GM10847 (cell line): ENCODE results near the gene CYFIP1.

Source experiments
- POLR2A ChIP-seq: IDR thresholded peaks from 2 replicates; pipeline ENCODE4 v1.6.1; 2011; ENCODE audit not compliant: insufficient read length; ENCODE audit errors: extremely low read depth

The CYFIP1 gene

DNA sequence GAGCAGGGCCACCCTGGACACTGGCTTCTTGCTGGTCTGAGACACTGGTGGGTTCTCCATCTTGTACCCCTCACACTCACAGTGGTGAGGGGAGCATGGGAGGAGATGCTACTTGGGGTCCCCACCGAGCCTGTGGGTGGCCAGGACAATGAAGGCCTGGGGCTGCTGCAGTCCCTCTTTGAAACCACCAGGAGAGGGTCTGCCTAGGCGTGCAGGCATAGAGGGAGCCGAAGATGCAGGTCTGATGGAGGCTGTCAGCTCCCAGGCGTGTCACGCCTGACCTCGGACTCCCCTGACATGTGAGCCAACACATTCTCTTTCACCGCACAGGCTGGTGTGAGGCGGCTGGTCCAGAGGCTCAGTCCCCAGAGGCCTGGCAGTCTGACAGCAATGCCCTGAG, 102.6 kb downstream of the CYFIP1 start:
- TF ChIP-seq POLR2A = no peak

DNA sequence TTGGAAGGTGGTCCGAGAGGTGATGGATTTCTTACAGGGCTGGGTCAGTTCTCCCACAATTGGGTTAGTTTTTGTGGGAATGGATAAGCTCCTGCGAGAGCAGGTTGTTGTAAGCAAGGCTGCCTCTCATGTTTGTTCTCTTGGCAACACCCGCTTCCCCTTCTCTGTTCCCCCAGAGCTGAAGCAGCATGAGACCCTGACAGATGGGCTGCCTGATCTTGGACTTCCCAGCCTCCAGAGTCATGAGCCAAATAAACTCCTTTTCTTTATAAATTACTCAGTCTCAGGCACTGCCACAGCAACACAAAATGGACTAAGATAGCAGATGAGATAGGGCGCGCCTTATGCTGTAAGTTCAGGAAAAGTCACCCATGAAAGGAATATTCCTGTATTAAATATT, 103.1 kb downstream of the CYFIP1 start:
- no peak for TF ChIP-seq POLR2A

DNA sequence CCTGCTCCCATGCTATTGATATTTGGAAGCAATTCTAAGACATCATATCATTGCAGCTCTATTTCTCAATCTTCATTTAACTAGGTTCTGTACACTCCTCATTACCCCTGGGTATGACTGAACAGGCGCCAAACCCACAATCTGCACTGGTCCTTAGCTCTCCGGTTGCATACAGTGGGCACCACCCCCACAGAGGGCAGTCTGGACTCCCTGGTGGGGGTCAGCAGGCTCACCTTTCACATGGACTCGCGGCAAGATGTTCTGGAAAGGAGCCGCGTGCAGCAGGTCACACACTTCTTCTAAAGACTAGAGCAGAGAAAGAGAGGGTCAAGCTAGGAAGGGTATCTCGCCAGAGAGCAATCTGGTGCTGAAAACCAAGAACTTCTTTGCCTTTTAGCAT, 105.2 kb downstream of the CYFIP1 start:
- no peak for TF ChIP-seq POLR2A

DNA sequence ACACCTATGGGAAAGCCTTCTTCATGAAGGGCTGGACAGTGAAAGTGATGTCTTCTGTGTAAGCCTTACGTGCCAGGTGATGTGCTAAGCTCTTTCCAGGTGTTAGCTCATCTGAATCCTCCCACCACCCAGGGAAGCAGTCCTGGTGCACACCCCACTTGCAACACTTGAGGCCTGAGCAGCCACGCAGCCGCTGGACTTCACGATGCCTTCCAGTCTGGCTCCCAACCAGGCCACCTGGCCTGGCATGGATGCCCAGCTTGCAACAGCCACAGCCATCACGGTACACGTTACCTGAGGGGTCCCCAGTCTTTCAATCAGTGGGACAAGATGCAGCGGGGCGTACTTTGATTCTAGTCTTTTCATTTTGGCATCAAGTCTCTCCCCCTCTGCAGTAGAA, 105.9 kb downstream of the CYFIP1 start:
- TF ChIP-seq POLR2A = no peak

DNA sequence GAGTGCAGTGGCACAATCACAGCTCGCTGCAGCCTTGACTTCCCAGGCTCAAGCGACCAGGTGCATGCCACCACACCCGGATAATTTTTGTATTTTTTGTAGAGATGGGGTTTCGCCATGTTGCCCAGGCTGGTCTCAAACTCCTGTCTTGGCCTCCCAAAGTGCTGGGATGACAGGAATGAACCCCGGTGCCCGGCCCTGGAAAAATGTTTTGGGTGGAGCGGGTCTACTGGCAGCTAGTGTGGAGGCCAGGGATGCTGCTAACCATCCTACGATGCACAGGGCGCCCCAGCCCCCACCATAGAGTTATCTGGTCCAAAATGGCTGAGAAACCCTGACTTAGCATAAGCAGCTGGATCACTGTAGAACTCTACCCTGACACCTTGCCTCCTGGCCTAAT, 106.3 kb downstream of the CYFIP1 start:
- no peak for TF ChIP-seq POLR2A

DNA sequence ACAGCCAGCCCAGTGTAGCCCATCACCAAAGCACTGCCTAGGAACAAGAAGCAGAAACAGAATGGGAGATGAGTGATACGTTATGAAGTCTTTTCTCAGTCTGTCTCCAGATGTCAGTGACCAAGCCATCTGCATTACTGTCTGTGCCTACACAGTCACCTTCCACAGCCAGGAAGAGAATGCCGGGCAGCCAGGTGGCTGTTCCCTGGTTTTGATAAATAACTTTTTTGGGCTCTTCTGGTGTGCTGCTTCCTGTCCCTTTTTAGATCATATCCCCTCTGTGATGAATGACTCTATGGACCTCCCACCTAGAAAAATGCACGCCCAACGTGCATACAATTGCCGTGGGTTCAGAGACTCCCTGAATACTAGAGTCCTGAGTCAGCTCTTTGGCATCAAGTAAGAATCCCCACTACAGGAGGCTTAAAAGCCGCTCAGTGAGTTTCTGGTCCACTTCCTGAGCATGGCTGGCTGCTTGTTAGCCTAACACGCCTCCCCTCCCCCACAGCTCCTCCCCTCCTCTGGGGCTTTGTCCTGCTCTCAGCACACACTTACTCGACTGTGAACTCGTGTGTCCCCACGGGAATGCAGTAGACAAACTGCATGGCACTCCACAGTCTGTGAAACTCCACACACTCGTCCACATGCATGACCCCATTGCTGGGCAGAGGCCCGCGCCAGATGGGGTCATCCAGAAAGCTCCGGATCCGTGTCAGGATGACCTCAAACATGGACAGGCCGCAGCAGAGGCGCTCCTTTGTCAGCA, 107.0 kb downstream of the CYFIP1 start:
- no peak for TF ChIP-seq POLR2A

DNA sequence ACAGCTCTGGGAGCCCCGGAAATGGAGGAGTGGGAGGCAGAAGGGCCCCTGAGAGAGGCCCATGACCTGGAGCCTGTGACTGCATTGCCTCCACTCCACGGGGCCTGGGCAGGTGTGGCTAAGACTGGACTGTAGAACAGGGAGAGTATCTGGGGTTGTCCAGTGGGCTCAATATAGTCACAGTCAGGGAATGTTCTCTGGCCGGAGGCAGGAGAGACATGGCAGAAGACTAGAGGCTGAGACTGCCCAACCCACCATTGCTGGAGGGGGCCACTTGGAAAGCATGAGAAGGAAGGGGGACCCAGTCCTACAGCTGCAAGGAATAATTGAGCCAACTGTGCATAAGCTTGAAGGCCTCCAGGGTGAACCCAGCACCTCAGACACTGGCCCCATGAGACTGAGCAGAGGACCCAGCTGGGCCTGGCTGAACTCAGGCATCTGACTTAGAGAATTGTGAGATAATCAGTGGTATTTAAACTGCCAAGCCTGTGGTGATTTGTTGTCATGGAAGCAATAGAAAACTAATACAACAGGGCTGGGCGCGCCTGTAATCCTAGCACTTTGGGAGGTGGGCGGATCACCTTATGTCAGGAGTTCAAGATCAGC, 108.6 kb downstream of the CYFIP1 start:
- no peak for TF ChIP-seq POLR2A

DNA sequence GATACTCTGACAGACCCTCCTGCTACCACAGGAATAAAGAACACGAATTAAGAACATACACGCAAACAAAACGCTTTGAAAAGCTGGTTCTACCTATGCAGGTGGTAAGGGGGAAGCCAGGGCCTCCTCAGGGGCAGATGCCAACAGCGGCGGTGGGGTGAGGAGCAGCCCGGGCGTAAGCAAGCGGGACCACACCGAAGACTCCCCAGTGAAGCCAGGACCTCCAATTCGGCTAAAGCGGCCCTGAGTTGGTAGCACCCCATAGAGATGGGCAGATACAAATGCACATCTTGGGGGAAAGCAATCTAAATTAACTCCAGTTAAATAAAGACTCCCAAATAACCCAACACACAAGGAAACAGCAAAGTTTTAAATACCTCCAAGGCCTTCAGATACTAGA, 109.3 kb downstream of the CYFIP1 start:
- no peak for TF ChIP-seq POLR2A

DNA sequence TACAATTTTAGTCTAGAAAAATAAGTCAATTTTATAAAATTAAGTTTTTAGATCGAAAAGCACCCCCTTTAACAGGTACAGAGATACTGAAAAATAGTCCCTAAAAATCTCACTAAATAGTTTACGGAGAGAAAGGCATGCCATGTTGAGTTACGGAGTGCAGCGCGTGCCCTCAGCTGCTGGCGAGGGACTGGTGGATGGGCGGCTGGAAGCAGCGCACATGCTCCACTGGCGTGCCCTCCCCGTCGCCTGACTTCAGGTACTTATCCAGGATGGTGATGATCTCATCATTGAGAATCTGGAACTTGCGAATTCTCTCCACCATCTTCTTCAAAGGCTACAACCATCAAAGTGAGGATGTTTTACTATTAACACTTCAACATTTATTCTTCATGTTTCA, 110.3 kb downstream of the CYFIP1 start:
- TF ChIP-seq POLR2A = no peak

DNA sequence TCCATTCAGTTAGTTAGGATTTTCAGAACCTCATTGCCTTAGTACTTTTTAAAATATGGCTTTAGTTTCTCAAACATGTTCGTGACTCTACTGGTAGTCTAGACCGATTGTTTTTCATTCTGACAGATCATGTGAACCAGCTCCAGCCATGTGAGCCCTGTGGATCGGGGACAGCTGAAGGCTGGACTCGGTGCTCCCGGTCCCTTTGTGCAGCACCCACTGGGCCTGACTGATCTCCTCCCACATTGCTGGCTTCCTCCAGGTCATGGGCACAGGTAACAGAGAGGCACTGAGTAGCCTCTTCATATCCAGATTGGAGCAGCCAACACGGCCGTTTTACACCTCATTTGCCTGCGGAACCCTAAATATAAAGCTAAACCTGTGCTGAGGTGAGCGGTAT, 111.2 kb downstream of the CYFIP1 start:
- TF ChIP-seq POLR2A = no peak

DNA sequence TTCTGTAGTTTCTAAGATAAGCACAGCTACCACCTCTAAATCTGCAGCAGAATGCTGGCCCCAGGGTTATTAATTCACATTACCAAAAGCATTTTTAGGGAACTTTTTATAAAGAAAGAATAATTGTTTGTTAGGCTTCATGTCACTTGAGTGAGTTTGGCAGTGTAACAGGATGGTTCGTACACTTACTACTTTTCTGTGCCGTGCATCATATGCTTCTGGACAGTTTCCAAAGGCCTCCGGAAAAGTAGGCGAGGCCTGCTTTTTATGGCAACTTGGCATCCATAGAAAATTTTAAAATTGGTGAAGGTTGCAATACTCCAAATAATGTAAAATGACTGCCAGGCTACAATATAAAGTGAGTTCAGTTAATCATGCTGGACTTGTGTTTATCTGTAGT, 111.7 kb downstream of the CYFIP1 start:
- TF ChIP-seq POLR2A = no peak

DNA sequence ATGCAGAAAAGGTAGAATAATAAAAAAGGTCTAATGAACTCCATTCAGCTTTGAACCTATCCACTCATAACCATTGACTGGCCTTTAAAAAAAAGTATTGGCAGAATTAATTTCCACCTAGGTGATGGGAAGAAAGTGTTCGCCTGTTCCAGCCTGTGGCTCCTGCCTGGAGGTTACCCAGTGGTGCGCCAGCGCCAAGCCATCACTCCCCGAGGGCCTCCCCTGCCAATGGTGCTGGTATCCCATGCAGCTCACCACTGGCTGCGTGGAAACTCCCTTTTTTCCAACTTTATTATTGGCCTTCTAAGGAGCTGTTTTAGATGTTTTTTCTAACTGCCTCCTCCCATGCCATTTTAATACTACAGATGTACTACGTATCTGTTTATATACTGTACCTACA, 112.3 kb downstream of the CYFIP1 start:
- no peak for TF ChIP-seq POLR2A

DNA sequence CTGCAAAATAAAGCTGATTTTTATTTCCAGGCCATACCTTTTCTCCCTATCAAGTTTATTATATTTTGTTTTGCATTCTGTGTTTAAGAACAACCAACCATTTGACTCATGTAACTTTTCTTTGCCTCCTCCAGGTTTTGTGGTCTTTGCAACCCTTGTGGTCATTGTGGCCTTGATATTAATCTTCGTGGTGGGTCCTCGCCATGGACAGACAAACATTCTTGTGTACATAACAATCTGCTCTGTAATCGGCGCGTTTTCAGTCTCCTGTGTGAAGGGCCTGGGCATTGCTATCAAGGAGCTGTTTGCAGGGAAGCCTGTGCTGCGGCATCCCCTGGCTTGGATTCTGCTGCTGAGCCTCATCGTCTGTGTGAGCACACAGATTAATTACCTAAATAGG, 114.1 kb downstream of the CYFIP1 start:
- no peak for TF ChIP-seq POLR2A

DNA sequence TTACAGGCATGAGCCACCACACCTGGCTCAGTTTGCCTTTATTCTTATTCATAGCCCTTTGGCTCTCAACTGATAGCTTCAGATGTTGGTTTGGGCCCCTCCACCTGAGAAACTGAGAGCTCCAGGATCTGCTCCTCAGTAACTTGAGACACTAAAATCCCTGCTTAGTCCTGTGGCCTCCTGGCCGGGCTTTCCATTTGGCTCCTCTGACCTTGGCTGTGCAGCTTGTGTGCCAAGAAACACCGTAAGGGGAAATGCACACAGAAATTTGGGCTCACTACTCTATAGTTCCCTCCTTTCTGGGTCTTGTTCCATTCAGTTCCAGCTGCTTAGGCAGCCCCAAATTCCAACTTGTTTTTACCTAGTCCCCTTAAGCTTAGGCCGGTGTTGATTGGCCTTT, 116.8 kb downstream of the CYFIP1 start:
- no peak for TF ChIP-seq POLR2A

DNA sequence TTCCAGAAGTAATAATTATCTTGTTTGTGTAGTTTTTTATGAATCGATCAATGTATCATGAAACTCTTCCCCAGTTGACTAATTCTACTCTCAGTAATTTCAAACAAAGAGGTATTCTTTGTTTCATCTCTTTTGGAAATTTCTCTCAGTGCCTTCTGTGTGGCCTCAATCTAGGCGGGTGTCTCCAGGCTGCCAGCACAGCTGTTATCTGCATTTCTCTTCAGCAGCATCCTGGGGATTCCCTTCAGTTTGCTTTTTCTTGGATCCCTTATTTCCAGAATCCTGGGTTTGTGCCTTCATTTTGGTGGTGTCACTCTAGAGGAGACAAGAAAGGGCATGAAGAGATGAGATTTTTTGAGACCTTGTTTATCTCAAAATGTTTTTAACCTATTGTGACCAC, 119.0 kb downstream of the CYFIP1 start:
- TF ChIP-seq POLR2A = no peak

DNA sequence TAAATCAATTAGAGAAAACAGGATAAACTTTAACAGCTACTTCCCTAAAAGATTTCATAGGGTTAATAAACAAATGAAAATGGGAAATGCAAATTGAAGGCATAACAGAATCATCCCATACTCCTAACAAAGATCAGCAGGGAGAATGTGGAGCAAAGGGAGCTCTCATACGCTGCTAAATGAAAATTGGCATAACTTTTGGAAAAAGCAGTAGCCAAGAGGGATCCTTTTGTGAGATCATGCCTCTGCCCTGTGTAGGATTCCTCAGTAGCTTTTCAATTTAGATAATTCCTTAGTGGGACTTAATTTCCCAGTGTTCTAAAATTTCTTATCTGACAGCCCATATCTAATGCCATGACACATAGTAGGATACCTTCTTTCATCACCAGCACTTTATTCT, 123.5 kb downstream of the CYFIP1 start:
- TF ChIP-seq POLR2A = no peak

DNA sequence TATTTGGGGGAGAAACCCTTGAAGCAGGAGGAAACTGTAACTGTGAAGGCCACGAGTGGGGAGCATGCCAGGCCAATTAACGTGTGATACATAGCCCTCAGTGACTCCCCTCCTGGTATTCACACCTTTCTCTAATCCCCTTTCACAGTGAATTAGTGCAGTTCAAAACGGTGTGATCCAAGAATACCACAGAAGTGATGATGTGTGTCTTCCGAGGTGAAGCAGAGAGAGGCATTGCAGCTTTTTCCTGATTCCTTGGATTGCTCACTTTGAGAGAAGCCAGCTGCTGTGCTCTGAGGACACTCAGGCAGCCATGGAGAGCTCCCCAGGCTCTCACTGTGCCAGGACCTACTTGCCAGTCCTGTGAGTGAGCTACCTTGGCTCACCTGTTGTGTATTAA, 124.4 kb downstream of the CYFIP1 start:
- TF ChIP-seq POLR2A = no peak

DNA sequence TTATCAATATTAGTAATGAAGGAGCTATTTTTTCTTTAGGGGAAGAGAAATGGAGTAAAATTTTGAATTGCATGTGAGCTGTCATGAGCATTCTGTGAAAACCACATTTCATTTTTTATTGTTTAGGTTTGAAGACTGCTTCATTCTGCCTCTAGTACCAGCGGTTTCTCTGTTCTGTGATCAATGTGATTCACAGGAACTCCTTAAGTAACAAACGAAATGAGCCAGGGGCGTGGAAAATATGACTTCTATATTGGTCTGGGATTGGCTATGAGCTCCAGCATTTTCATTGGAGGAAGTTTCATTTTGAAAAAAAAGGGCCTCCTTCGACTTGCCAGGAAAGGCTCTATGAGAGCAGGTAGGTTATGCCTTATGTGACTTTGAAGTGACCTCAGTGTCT, 128.7 kb downstream of the CYFIP1 start:
- TF ChIP-seq POLR2A = no peak

DNA sequence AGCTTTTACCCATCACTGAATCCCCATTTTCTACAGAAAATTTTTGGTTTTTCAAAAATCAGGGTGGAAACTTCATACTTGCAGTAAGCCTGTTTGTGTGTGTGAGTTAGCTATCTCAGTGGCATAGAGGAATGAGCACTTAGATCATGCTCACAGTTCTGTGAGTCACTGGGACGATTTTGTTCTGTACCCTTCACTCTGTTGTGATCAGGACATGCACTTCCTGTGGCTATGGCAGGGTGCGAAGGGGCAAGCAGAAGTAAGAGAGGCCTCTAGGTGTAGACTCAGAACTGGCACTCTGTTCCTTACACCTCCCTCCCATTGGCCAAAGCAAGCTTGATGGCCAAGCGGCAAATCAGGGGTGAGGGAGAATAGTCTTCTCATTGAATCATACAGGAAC, 130.1 kb downstream of the CYFIP1 start:
- no peak for TF ChIP-seq POLR2A
